Stimulated activated naive CD4-positive, alpha-beta T cell treated with Interleukin-2 at 50 U/mL for 16 hours (primary cell): ENCODE results near the gene WWOX.

ENCODE experiments used
- DNase-seq: peaks from one replicate; lab custom pipeline; 2025; lab: John Stamatoyannopoulos, UW

Gene WWOX

GRCh38 chr16:78227855-78228254 is 128.4 kb downstream of the WWOX start:
- no peak for DNase-seq

- DNase-seq: no peak
These were observed 129.2 kb downstream of the WWOX start for GRCh38 chr16:78228704-78229103.

- DNase-seq: no peak
These were observed 131.4 kb downstream of the WWOX start for GRCh38 chr16:78230832-78231231.

- peak; percentile 47 for DNase-seq
These were observed 135.8 kb downstream of the WWOX start for GRCh38 chr16:78235168-78235800.

GRCh38 chr16:78235876-78236275 is 136.4 kb downstream of the WWOX start:
- DNase-seq: no peak

- no peak for DNase-seq
These were observed 138.4 kb downstream of the WWOX start for GRCh38 chr16:78237841-78238240.

GRCh38 chr16:78240459-78241222 is 141.2 kb downstream of the WWOX start:
- DNase-seq: no peak

- DNase-seq: no peak
These were observed 142.8 kb downstream of the WWOX start for GRCh38 chr16:78242239-78242630.

- no peak for DNase-seq
These were observed 144.9 kb downstream of the WWOX start for GRCh38 chr16:78244131-78244895.

GRCh38 chr16:78246559-78246958 is 147.1 kb downstream of the WWOX start:
- DNase-seq: no peak

GRCh38 chr16:78249056-78249455 is 149.6 kb downstream of the WWOX start:
- no peak for DNase-seq

- DNase-seq: no peak
These were observed 150.4 kb downstream of the WWOX start for GRCh38 chr16:78249832-78250231.

GRCh38 chr16:78251115-78251514 is 151.7 kb downstream of the WWOX start:
- DNase-seq: no peak

- no peak for DNase-seq
These were observed 153.3 kb downstream of the WWOX start for GRCh38 chr16:78252757-78253156.

GRCh38 chr16:78254841-78255240 is 155.4 kb downstream of the WWOX start:
- no peak for DNase-seq

GRCh38 chr16:78256686-78257375 is 157.4 kb downstream of the WWOX start:
- DNase-seq: no peak

- DNase-seq: no peak
These were observed 157.9 kb downstream of the WWOX start for GRCh38 chr16:78257376-78257728.

- DNase-seq: no peak
These were observed 159.1 kb downstream of the WWOX start for GRCh38 chr16:78258375-78259065.

- DNase-seq: no peak
These were observed 160.4 kb downstream of the WWOX start for GRCh38 chr16:78259873-78260272.

GRCh38 chr16:78264642-78265041 is 165.2 kb downstream of the WWOX start:
- no peak for DNase-seq

- DNase-seq: no peak
These were observed 169.8 kb downstream of the WWOX start for GRCh38 chr16:78269256-78269655.

GRCh38 chr16:78271981-78272380 is 172.5 kb downstream of the WWOX start:
- no peak for DNase-seq
